SJCRH30 (cell line): ENCODE results near the gene GABARAPL2. TPM values are rescaled to one million over a fixed set of nuclear protein-coding genes. Genes with fewer than 3 reads are reported as not detected.
"Not testable (repeated sequence)": the region's sequence is repeated elsewhere in the genome, so short reads cannot be mapped to it uniquely, and the experiment has no call there.

Experiments used
- DNase-seq, 2 experiments: peaks; one replicate each; pipeline ENCODE4 v3.0.0-alpha.2; 2015 to 2020
- H3K27ac ChIP-seq: fragments of 250-450 bp; sonication (Bioruptor Pico); 2 replicates; pipeline ENCODE4 v1.5.1; 2020; ENCODE audit warnings: mild to moderate bottlenecking, moderate library complexity
- H3K27me3 ChIP-seq: fragments of 250-450 bp; sonication (Bioruptor Pico); 2 replicates; pipeline ENCODE4 v1.5.1; 2020; ENCODE audit warnings: mild to moderate bottlenecking, moderate library complexity
- H3K36me3 ChIP-seq: fragments of 250-450 bp; sonication (Bioruptor Pico); 2 replicates; pipeline ENCODE4 v1.5.1; 2020; ENCODE audit warnings: mild to moderate bottlenecking, moderate library complexity
- H3K4me1 ChIP-seq: fragments of 250-450 bp; sonication (Bioruptor Pico); 2 replicates; pipeline ENCODE4 v1.5.1; 2020; ENCODE audit warnings: mild to moderate bottlenecking, moderate library complexity
- H3K4me3 ChIP-seq: fragments of 250-450 bp; sonication (Bioruptor Pico); 2 replicates; pipeline ENCODE4 v1.5.1; 2020; ENCODE audit warnings: mild to moderate bottlenecking, moderate library complexity
- H3K9me3 ChIP-seq: fragments of 250-450 bp; sonication (Bioruptor Pico); replicated peaks from 2 replicates; pipeline ENCODE4 v1.5.1; 2020; ENCODE audit warnings: mild to moderate bottlenecking, moderate library complexity
- total RNA-seq: library from RNA; depleted of rRNA; stranded (reverse); fragments of >200 nt; shearing (Covaris generic); gene quantifications from 2 replicates; pipeline ENCODE4 v1.2.3, GENCODE V29; 2014

GABARAPL2 gene
- total RNA-seq, 1 experiment from 2014 or later: 34.4 TPM

- Histone ChIP-seq H3K9me3 (no peaks in the 10 kb centered on the region), H3K4me3 (no peak overlapping the region), H3K4me1 (no peaks in the 10 kb centered on the region), H3K27me3 (no peaks in the 10 kb centered on the region), H3K27ac (no peak overlapping the region), H3K36me3 (no peaks in the 10 kb centered on the region)
- no peak for DNase-seq
Measured at GRCh38 chr16:75567911-75568310, 1.7 kb downstream of the GABARAPL2 start.

- no peak overlapping the region for H3K27ac ChIP-seq
- no peak overlapping the region for H3K4me3 ChIP-seq
- H3K36me3 ChIP-seq: no peaks in the 10 kb centered on the region; the same call in 1 of the 2 replicates
- no peaks in the 10 kb centered on the region for H3K9me3 ChIP-seq
- no peaks in the 10 kb centered on the region for H3K4me1 ChIP-seq
- no peaks in the 10 kb centered on the region for H3K27me3 ChIP-seq
- DNase-seq: no peak
Measured at GRCh38 chr16:75570396-75571065, 4.4 kb downstream of the GABARAPL2 start.

- Histone ChIP-seq H3K4me1 (no peaks in the 10 kb centered on the region), H3K9me3 (no peaks in the 10 kb centered on the region), H3K27me3 (no peaks in the 10 kb centered on the region), H3K27ac (no peak overlapping the region), H3K36me3 (no peaks in the 10 kb centered on the region; the same call in none of the 2 replicates), H3K4me3 (no peak overlapping the region)
- DNase-seq: no peak
Measured at GRCh38 chr16:75572864-75573542, 6.8 kb downstream of the GABARAPL2 start.

DNA sequence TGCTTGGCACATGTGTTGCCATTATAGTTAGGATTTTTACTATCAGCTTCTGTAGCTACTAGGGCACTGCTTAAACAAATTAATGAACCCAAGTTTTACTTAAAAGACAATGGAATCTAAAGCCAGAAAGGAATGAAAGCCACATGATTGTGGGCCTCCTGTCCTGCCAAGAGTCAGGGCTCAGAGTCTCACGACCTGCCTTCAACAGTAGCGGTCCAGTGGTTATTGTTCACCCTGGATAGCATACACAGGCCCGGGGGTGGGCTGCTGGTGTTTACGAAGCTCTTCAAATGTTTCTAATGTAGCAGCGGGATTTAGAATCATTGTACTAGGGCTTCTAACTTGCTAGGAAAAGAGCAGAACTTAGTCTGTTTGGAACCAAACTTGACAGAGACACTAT lies 7.8 kb downstream of the GABARAPL2 start:
- Histone ChIP-seq H3K9me3 (no peaks in the 10 kb centered on the region), H3K4me3 (no peak overlapping the region), H3K27ac (no peak overlapping the region), H3K36me3 (peaks cover 3% of the 10 kb centered on the region), H3K4me1 (no peaks in the 10 kb centered on the region), H3K27me3 (no peaks in the 10 kb centered on the region)
- no peak for DNase-seq

DNA sequence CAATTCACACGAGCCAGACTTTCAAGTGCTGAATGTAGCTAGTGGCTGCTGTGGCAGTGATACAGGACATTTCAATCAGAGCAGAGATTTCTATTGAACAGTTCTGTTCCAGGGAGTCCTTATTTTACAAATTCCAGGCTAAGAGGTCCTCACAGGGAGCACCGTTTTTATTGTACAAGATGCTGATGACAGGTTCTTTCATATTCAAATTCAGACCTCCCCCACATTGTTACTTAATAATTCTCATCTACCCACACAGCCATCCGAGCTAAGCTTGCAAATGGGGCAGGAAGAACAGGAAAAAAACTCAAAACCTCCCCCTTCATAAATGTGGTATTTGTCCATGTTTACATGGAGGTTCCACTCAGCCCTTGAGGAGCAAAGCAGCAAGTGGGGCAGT lies 9.8 kb downstream of the GABARAPL2 start:
- no peak overlapping the region for H3K27ac ChIP-seq
- H3K27me3 ChIP-seq: no peaks in the 10 kb centered on the region
- peaks cover 3% of the 10 kb centered on the region for H3K36me3 ChIP-seq
- H3K4me3 ChIP-seq: no peak overlapping the region
- no peaks in the 10 kb centered on the region for H3K4me1 ChIP-seq
- DNase-seq: no peak
- H3K9me3 ChIP-seq: no peaks in the 10 kb centered on the region

DNA sequence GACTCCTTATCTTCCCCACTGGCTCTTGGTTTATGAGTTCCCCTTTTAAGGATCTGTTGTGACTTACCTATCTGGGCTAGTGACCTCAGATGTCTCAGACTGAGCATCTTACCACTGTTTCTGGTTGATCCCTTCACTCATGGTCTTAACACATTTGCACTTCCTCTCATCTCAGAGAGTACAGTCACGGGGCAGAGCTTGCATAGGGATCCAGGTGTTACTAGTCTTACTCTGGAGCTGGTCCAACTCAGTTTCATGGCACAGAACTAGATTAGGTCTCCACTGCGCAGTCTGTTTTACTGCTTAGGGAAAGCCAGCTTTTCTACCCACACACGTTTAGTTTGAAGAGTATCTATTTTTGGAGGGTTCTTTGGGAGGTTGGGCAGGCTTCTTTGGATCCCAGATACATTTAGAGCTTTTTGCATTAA lies 10.2 kb downstream of the GABARAPL2 start:
- no peaks in the 10 kb centered on the region for H3K4me1 ChIP-seq
- H3K36me3 ChIP-seq: peaks cover 3% of the 10 kb centered on the region
- no peaks in the 10 kb centered on the region for H3K9me3 ChIP-seq
- H3K27me3 ChIP-seq: no peaks in the 10 kb centered on the region
- H3K4me3 ChIP-seq: no peak overlapping the region
- H3K27ac ChIP-seq: no peak overlapping the region
- no peak for DNase-seq

GRCh38 chr16:75578212-75578611 lies 12.0 kb downstream of the GABARAPL2 start:
- Histone ChIP-seq H3K4me1 (no peaks in the 10 kb centered on the region), H3K27ac (no peak overlapping the region), H3K9me3 (no peaks in the 10 kb centered on the region), H3K27me3 (no peaks in the 10 kb centered on the region), H3K36me3 (peaks cover 3% of the 10 kb centered on the region), H3K4me3 (no peak overlapping the region)
- no peak for DNase-seq

DNA sequence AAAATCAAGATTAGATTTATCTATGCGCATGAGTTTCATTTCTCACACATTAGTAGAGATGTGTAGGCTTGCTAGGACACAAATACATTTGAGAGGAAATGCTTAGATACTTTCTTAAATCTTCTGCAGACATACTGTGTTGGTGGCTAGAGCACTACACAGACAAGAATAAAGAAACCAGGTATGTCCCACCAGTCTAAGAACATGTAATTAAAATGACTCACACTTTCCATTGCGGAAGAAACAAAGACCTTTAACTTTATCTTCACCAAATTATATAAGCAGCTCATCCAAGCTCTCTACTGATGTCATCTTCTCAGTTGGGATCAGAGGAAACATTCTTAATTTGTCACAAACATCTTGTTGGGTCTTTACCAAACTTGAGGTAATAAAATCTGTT lies 12.5 kb downstream of the GABARAPL2 start:
- Histone ChIP-seq H3K9me3 (no peaks in the 10 kb centered on the region), H3K4me3 (no peak overlapping the region), H3K27me3 (no peaks in the 10 kb centered on the region), H3K4me1 (no peaks in the 10 kb centered on the region), H3K27ac (no peak overlapping the region), H3K36me3 (peaks cover 3% of the 10 kb centered on the region)
- DNase-seq: no peak

DNA sequence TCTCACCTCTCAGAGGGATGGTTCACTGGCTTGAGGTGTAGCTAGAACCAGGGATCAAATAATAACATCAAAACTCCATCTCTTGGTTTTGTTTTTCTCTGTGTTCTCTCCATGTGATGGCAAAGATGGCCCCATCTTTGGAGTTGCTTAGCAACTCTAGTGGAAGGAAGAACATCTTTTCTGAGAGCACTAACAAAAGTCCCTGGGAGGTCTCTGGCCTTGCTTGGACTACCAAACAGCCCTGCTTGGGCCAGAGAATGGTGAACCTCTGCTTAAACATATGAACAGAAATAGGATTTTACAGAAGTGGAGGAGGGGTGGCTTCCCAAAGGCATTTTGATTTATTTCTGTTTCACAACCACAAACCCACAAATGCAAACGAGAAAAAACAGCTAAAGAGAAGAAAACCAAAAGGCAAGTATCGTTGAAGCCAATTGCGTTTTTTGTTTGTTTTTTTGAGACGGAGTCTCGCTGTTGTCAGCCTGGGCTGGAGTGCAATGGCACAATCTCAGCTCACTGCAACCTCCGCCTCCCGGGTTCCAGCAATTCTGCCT lies 13.2 kb downstream of the GABARAPL2 start:
- H3K36me3 ChIP-seq: peaks cover 3% of the 10 kb centered on the region; the same call in 1 of the 2 replicates
- no peak overlapping the region for H3K4me3 ChIP-seq
- no peaks in the 10 kb centered on the region for H3K4me1 ChIP-seq
- no peak for DNase-seq
- no peak overlapping the region for H3K27ac ChIP-seq
- H3K27me3 ChIP-seq: no peaks in the 10 kb centered on the region
- no peaks in the 10 kb centered on the region for H3K9me3 ChIP-seq

DNA sequence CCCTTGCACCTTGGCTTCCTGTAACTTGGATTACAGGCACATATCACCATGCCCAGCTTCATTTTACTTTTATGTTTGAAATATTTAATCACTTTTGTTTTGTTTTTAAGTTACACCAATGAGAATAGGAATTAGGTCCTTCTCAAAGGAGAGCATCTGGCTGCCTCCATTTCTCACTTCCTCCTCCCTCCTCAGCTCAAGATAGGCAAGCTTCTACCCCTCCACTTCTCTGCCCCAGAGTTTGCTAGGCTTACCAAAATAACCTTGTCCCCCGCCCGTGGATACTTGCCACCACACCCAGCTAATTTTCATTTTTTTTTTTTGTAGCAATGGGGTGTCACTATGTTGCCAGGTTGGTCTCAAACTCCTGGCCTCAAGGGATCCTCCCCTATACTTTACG lies 17.9 kb downstream of the GABARAPL2 start:
- Histone ChIP-seq H3K27me3 (no peaks in the 10 kb centered on the region), H3K36me3 (no peaks in the 10 kb centered on the region), H3K9me3 (no peaks in the 10 kb centered on the region), H3K4me1 (no peaks in the 10 kb centered on the region), H3K4me3 (no peak overlapping the region), H3K27ac (no peak overlapping the region)
- DNase-seq: no peak

DNA sequence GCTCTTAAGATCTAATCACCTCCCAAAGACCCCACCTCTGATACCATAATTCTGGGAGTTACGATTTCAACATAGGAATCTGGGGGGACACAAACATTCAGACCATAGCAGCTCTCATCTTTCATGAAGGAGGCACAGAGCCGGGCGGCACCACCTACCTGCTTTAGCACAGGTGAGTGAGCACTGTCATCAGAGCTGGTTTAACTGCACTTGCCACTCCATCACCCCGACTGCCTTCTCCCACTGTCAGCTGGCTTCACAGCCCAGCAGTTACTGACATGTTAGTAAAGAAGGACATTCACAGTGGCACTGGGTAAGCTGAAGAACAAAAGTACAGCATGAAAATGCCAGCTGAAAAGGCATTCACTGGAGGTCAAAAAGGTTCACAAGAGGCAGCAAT lies 22.5 kb downstream of the GABARAPL2 start:
- Histone ChIP-seq H3K27me3 (no peaks in the 10 kb centered on the region), H3K4me3 (no peak overlapping the region), H3K4me1 (no peaks in the 10 kb centered on the region), H3K27ac (no peak overlapping the region), H3K9me3 (no peaks in the 10 kb centered on the region), H3K36me3 (no peaks in the 10 kb centered on the region)
- no peak for DNase-seq

- Histone ChIP-seq H3K4me3 (no peak overlapping the region), H3K4me1 (no peaks in the 10 kb centered on the region), H3K9me3 (no peaks in the 10 kb centered on the region), H3K27ac (no peak overlapping the region), H3K36me3 (no peaks in the 10 kb centered on the region), H3K27me3 (no peaks in the 10 kb centered on the region)
- DNase-seq: no peak
Measured at GRCh38 chr16:75589306-75589705, 23.1 kb downstream of the GABARAPL2 start.

DNA sequence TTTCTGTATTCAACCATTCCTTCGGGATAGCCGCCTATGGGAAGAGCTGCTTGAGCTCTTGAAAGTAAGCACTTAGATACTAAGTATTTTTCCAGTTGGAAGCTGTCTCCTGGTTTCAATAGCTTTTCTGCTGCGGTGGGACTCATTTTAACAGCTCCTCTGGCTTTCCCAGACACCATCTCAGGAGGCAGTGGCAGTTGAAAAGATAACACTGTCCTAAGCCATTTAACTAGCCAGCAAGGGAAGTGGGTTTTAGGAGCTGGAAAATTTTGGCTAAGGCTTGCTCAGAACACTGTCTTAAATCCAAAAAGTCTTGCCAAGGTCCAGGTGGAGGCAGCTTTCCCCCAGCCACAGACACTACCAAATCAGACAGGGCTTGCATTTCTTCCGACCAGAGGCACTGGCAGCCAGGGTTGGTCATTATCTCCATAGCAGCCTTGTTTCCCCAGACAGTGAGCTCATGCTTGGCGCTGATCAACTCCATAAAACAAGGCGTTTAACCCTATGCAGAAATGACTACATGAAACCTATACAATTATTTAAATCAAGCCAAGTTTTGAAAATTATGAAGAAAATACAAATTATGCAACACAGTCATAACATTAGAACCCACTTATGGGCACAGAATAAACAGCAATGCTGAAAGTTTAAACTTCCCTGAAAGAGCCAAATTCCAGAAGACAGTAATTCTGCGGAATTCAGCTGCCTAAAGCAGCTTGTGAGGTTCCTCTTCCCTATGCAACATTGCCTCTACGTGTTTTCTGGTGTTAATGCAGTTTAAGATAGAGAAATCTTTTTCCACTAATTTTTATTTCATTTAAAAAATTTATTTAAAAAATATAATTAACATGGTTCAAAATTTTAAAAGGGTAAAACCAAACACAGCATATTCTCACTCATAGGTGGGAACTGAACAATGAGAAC lies 25.0 kb downstream of the GABARAPL2 start:
- no peak for DNase-seq
- no peaks in the 10 kb centered on the region for H3K9me3 ChIP-seq
- H3K36me3 ChIP-seq: no peaks in the 10 kb centered on the region
- no peak overlapping the region for H3K27ac ChIP-seq
- H3K27me3 ChIP-seq: no peaks in the 10 kb centered on the region
- H3K4me3 ChIP-seq: no peak overlapping the region
- H3K4me1 ChIP-seq: no peaks in the 10 kb centered on the region

GRCh38 chr16:75591927-75592326 lies 25.7 kb downstream of the GABARAPL2 start:
- not testable (repeated sequence) for H3K36me3 ChIP-seq, H3K9me3 ChIP-seq, H3K27me3 ChIP-seq, H3K27ac ChIP-seq, H3K4me3 ChIP-seq, H3K4me1 ChIP-seq, DNase-seq

- DNase-seq: no peak
- H3K9me3 ChIP-seq: no peaks in the 10 kb centered on the region
- H3K27me3 ChIP-seq: no peaks in the 10 kb centered on the region
- H3K36me3 ChIP-seq: no peaks in the 10 kb centered on the region
- H3K4me1 ChIP-seq: no peaks in the 10 kb centered on the region
- no peak overlapping the region for H3K4me3 ChIP-seq
- H3K27ac ChIP-seq: no peak overlapping the region
Measured at GRCh38 chr16:75593308-75593707, 27.1 kb downstream of the GABARAPL2 start.
